Activated CD8-positive, alpha-beta memory T cell treated with anti-CD3 and anti-CD28 coated beads, Interleukin-2, amount 50 U/mL, for 24 hours (primary cell): ENCODE results near the gene SYNJ2.

Source experiments
- DNase-seq: peaks from one replicate; pipeline ENCODE4 v3.0.0-alpha.2; 2020; ENCODE audit errors: extremely low read depth

Gene SYNJ2

DNA sequence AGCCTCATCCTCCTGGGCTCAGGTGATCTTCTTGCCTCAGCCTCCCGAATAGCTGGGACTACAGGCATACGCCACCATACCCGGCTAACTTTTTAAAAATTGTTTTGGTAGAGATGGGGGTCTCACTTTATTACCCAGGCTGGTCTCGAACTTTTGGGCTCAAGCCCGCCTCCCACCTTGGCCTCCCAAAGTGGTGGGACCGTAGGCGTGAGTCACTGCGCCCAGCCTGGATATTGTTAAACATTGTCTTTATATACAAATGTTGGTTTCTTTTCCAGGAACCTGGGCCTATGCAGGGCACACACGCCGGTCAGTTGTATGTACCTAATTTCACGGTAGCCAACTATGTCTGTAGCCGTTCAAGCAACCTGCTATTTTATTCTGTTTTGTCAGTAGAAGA is 60.1 kb downstream of the SYNJ2 start:
- no peak for DNase-seq

DNA sequence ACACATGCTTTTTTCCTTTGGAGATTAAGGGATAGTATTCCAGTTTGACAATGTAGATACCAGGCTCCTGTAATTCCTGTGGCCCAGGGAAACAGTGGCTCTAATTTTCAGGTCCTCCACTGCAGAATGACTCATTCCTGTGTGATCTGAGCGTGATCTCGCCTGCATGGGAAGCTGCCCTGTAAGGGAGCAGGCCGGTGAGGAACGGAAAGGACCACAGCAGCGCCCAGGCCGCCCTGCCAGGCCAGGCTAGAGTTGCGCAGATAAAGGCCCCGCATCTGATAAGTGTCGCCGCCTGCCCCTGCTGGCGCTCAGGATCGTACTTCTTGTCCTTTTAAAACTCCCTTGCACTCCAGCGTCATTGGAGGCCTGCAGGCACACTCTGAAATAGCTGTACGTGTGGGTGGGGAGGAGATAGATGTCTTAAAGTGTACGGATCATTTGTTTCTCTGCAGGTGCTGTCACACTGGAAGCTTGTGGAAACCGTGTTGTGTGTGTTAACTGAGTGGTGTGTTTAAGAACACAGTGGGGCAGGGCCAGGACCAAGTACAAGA is 60.7 kb downstream of the SYNJ2 start:
- no peak for DNase-seq

DNA sequence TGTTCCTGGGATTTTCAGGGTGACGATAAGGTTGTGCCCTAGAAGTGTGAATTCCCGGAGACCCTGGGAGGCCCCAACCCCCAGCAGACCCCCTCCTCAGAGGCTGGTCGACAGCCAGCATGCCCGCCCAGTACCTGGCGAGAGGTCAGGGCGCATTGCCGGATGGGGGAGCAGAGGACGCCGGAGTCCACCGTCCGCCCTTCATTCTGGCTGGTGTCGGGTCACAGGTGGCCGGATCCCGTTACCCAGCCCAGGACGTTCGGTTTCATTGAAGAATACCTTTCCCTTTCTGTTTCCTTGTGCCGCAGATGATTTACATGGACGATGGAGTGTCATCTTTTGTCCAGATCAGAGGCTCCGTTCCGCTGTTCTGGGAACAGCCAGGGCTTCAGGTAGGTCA is 61.3 kb downstream of the SYNJ2 start:
- no peak for DNase-seq

DNA sequence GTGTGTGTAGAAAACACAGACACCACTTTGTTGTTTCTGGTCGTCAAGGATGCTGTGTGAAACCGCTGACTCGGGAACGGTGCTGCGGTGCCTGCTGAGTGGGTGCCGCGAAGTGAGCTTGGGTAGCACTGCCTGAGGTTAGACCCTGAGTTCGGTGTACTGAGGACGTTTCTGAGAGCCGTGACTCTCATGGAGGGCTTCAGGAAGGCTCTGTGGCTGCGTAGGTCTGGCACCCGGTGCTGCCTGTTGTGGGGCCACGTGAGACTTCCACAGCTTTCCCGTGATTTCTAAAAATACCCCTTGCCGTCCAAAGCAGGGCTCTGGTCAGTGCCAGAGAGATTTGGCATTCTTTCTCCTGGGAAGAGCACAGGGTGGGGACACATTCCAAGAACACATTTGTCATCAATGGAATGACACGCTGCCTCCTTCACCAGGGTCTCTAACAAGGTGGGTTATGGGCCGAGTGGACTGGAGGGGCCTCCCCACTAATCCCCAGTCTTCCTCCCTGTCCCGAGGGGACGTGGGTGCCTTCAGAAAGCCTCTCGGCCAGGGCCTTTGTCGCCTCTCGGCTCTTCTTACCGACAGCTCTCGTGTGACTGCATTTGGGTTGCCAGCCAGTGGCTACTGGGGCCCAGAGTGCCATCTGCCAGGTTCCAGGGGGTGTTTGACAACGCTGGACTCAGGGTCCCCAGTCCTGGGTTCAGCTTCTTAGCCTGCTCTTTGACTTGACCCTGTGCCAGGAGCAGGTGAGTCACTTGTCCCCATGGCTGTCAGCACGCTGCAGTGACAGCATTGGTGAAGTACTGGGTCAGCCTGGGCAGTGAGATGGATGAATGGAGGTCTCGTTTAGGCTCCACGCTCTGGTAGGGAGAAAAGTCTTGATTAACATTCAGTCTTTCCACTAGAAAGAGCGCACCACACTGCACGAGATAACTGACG is 62.2 kb downstream of the SYNJ2 start:
- DNase-seq, result no peak

DNA sequence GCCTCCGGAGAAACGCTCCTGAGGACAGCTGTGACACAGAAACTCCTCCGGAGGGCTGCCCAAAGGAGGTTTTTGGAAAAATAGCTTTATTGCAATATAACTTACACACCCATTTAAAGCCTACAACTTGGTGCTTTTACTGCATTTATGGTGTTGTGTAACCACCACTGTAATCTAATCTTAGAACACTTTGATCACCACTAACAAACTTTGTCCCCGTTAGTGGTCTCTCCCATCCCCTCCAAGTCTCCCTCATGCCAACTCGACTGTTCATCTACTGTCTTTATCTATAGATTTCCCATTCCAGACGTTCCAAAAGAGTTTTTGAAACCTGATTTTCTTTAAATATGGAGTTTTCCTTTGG is 62.8 kb downstream of the SYNJ2 start:
- DNase-seq, result no peak

DNA sequence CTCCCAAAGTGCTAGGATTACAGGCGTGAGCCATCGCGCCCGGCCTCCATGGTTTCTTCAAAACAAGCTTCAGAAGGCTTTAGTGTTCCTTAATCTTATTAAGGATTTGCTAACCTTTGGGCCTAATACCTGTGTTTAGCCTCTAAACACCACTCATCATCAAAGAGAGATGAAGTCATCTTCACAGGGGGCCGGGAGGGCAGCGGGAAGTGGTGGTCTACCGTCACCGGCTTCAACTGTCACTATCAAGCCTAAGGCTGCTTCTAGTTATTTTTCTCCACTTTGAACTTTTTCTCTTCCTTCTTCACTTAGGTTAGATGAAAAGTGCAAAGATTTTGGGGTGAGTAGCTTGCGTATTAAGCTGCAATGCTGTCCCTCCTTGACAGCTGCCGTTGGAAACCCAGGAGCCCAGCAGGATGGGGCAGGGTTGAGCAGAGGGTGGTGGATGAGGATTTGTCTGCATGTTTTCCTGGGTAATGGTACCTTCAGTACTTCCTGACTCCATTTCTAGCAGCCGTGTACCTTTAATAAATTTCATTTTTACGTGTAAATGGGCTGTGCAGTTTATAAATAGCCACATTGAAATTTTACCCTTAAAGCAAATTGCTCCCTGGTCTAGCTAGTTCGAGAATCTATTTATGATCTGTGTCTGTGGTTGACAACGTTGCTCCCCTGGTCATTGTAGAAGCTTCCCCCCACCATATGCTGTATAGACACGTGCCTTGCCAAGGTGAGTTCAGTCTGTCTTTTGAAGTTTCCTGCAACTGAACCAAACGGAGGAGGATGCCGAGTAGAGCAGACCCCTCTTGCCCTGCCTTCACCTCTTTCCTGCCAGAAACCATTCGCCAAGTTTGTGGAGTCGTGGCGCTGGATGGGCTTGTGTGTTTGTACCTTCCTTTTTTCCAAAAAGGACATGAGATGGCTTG is 64.8 kb downstream of the SYNJ2 start:
- no peak for DNase-seq

DNA sequence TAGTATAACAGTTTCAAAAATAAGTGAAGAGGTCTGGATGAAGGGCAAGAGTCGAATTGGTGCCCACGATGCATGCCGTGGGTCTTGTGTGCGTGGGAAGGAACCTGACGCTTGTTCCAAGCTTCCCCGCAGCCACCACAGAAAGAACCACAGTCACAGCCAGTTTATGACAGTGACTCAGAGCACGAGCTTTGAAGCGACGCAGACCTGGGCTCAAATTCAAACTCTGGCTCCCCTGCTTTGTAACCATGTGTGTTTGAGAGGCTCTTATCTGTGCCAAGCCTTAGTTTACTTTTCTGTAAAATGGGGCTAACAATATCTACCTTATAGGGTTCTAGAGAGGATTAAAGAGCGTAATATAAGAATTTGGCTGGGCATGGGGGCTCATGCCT is 65.5 kb downstream of the SYNJ2 start:
- DNase-seq, result peak; percentile 47

DNA sequence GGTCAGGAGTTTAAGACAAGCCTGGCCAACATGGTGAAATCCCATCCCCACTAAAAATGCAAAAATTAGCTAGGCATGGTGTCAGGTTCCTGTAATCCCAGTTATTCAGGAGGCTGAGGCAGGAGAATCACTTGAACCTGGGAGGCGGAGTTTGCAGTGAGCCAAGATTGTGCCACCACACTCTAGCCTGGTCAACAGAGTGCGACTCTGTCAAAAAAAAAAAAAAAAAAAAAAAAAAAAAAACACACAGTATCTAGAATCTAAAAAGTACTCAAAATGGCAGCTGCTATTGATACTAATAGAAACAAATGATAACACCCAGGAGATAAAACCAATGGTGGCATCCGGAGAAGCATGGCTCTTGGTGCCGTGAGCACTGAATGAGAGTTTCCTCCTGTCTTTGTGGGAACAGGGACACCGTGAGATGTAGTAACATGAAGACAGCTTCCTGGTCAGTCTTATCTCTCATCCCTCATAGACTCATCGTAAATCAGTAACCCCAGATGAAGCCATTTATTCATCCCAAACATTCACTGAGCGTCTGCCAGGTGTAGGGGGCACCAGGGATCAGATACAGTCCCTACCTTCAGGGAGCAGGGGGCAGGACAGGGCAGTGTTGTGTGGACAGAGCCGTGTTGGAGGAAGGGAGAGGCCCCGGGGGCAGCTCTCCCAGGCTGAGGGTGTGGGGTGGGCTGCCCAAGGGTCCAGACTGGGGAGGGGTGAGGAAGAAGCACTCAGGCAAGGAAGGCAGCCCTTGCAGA is 66.1 kb downstream of the SYNJ2 start:
- no peak for DNase-seq

DNA sequence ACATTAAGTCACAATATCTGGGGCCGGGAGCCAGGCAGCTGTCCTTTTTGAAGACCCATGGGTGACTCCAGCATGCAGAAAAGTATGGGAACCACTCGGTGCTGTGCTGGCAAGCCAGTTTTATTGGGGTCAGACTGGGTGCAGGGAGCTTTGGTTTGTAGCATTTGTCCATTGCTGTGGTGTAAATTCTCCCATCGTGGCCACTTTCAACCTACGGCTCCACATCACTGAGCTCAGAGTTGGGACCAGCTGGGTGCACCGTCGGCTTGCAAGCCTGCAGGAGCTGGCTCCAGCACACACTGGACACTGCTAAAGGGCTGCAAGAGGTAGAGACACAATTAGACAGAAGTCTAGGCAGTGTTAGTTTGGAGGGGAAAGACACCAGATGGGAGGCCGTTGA is 66.9 kb downstream of the SYNJ2 start:
- DNase-seq, result no peak

DNA sequence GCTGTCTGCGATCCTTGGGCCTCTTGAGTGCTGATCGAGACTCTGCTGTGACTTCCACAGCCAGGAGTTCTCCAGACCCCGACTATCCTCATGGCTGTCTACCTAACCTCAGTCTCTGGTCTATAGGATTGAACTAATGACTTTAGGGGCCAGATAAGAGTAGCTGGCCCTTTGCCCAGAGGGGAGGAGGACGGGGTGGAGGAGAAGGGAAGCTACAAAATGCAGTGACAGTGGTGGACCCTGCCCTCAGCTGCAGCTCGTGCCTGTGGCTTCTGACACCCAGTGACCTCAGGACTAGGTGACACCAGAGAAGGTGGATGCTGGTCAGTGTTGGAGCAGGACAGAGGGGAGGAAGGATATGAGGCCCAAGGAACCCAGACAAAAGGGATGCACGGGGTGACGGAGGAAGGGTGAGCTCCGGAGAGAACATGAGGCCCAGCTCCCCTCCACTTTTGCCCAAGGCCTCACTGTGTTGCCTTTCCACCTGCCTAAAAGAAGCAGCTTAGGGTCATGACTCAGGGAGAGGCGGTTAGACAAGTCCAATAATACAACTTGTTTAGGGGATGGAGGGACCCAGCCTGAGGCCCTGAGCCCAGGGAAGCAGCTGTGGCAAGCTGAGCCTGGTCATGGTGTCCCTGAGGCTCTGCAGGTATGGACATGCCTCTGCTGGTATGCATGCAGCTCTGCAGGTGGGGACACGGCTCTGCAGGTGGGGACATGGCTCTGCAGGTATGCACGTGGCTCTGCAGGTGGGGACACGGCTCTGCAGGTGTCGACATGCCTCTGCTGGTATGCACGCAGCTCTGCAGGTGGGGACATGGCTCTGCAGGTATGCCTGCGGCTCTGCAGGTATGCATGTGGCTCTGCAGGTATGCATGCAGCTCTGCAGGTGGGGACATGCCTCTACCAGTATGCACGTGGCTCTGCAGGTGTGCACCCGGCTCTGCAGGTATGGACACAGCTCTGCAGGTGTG is 67.7 kb downstream of the SYNJ2 start:
- DNase-seq, result no peak

DNA sequence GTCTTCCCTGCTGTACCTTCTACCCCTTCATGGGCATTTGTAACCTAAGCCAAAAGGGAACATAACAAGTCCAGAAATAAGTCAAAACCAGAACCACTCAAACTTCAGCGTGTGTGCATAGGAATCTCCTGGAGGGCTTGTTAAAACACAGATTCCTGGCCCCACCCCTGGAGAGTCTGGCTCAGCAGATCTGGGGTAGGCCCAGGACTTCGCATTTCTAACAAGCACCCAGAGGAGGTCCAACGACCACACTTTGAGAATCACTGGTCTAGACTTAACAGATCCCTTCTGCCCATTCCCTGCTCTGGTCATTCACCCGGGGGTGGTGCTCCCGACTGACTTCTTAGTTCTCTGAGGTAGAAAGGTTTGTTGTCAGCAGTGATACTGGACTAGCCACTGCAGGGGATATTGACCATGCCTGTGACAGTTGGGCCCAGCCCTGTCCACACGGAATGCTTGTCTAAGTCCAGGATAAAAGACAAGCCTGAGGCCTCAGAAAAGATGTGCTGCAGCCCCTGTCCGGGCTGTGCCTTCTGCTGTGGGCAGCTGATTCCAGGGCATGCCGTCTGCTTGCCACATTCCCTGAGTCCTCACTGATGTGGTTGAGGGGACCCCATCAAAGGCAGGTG is 68.6 kb downstream of the SYNJ2 start:
- no peak for DNase-seq

DNA sequence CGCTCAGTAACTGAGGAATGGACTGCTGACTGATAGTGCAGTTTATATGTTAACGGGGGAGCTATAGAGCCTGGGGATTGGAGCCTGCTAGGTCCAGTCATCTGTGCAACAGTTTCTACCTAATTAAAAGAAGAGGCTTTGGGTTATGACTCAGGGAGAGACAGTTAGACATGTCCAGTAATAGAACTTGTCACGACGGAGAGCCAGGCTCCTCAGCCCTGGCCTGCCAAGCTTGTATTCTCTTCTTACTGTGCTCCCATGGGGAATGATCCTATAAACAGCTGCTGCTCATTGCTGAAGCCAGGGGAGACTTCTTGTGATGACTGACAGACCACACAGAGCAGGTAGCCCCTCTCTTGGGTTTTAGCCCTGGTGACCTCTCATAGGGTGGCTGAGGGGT is 69.3 kb downstream of the SYNJ2 start:
- DNase-seq, result no peak

DNA sequence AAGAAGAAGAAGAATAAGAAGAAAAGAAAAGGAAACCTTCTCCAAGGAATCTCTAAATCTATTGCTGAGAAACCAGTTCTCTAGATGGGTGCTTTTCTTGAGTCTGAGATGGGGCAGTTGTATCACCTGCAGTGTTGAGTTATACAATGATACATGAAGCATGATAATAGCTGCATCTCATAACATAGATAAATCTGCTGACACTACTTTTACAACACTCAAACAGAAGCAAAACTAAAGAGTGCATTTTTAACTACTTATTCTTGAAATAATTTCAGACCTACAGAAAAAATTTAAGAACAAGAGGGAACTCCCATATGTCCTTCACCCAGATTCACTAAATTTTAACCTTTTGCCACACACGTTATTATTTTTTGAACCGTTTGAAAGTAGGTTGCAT is 70.3 kb downstream of the SYNJ2 start:
- DNase-seq, result no peak

DNA sequence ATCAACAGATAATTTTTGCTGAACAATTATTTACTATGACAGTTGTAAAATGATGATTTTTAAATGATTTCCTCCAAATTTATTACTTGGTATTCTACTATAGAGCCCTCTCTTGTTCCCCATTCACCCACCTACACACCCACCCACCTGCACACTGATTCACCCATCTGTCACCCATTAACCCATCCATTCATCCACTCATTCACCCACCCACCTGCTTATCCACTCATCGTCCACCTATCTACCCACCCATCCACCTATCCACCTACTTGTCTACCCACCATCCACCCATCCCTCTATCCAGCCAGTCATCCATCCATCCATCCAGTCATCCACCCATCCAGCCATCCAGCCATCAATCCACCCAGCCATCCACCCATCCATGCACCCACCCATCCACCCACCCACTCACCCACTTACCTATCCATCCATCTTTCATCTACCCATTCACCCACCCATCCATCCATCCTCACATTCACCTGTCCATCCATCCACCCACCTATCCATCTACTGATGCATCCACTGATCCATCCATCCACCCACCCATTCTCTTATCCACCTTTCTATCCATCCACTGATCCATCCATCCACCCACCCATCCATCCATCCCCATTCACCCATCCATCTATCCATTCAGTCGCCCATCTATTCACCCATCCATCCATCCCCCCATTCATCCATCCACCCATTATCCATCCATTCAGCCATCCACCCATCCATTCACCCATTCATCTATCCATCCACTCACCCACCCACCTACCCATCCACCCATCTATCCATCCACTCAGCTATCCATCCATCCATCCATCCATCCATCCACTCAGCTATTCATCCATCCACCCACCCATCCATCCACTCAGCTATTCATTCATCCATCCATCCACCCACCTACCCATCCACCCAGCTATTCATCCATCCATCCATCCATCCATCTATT is 72.0 kb downstream of the SYNJ2 start:
- no peak for DNase-seq

DNA sequence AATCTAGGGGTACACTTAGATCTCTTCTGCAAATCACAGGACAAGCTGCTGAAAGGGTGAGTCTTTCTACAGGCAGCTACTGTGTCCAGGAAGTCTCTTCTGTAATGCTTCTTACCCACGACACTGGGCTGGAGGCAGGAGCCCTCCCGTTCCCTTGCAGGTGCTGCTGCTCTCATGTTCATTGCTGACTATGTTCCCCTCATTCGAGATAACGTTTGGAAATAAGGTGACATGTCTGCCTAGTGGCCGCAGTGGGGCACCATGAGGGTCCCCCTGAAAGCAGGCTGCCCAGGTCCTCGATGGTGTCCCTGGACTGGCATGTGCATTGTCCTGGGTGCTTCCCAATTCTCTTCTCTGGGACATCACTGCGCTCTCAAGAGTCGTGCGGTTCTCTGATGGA is 74.7 kb downstream of the SYNJ2 start:
- no peak for DNase-seq

DNA sequence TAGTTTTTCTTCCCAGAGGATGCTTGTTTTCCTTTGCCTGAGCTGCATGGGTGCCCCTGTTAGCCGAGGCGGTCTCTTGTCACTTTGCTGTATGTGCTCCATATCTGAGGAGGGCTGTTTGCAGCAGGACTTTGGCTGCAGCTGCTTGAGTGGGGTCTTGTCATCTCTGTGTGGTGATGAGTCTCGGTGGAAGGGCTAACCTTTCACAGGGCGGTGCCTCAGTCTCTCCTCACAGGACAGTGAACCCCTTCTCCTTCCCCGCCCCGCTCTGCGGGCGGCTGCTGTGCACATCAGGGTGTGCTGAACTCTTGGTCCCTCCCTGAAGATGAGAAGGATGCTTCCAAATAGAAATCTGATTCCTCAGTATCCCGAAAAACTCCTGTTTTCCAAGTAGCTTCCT is 75.1 kb downstream of the SYNJ2 start:
- no peak for DNase-seq

DNA sequence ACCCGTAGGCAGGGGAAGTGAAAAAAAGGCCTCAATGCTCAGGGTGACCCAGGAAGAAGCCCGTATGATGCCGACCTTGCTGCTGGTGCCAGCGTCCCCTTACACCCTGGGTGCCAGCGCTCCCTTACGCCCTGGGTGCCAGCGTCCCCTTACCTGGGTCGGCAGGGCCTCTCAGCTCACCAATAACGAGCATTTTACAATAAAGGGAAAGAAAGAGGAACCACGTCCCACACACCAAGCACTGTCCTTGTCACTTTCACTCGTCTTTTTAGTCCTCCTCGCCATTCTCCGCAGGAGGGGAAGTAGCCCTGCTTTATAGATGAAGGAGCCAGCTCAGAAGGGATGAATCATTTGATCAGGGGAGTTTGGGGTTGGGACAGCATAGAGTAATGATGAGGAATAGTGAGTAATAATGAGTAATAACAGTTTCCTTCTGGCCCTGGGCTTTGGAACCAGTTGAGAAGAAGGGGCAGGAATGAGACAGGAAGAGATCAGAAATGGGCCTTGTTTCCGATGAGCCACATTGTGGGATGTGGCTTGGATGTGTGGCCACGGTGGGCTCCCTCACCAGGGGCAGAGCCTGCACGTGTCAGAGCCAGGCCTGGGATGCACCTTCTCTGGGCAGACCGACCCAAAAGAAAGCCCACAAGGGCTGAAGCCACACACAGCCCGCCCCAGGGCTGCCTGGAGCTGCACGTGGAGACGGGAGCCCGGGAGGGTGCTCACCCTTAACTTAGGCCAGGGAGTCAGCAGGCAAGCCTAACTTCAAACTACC is 75.7 kb downstream of the SYNJ2 start:
- DNase-seq, result no peak

DNA sequence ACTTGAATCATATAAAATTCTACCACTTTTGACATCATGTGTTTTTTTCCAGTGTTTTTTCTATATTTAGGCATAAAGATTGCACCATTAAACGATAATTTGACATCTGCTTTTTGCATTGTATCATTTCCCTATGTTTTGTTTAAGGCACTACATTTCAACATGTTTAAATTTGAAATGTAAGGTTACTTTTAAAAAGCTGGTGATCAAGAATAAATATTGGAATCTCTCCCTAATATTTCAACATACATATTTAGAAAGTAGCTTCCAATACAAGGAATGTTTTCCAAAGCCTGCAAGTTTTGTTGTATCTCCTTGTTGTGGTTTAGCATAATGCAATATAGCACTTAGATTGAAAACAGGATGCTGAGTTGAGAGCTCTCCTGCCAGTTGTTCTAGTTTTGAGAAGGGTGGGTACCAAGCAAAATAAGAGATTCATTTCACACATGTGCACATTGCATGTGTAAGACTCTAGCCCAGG is 76.5 kb downstream of the SYNJ2 start:
- DNase-seq, result no peak
